HepG2 (cell line): Measurements from ENCODE around the gene CDC123. TPM values are rescaled to one million over a fixed set of nuclear protein-coding genes. Genes with fewer than 3 reads are reported as not detected.

Experiments used
- CBFB ChIP-seq: sonication (generic); formaldehyde crosslinking; IDR thresholded peaks from 2 replicates; pipeline ENCODE4 v1.4.0; 2020; ENCODE audit warnings: missing genetic modification reagents
- CBX2 ChIP-seq, 2 experiments: fragments of 200-600 bp in 1 of 2; sonication (generic); formaldehyde crosslinking in 1 of 2; IDR thresholded peaks; 2 replicates each; pipeline versions ENCODE4 v1.7.0 to v1.8.1; 2018 to 2022; ENCODE audit warnings: low read depth in 2 of 2, low read length in 1 of 2, mild to moderate bottlenecking in 1 of 2, missing genetic modification reagents in 1 of 2
- CEBPB ChIP-seq: IDR thresholded peaks from 2 replicates; pipeline ENCODE4 v1.6.1; 2011; ENCODE audit warnings: low read depth, low read length, improper control_type of control experiment, borderline replicate concordance
- HMG20A ChIP-seq: IDR thresholded peaks from 2 replicates; pipeline ENCODE4 v1.6.1; 2016; ENCODE audit warnings: borderline replicate concordance
- HNF4G ChIP-seq, 2 experiments: sonication (generic) in 1 of 2; formaldehyde crosslinking in 1 of 2; IDR thresholded peaks; 2 replicates each; pipeline versions ENCODE4 v1.4.0 to v1.6.1; 2011 to 2020; ENCODE audit warnings: borderline replicate concordance in 2 of 2, low read depth in 2 of 2, mild to moderate bottlenecking in 2 of 2, low read length in 1 of 2, missing genetic modification reagents in 1 of 2, moderate library complexity in 1 of 2
- JDP2 ChIP-seq: sonication (generic); formaldehyde crosslinking; IDR thresholded peaks from 2 replicates; pipeline ENCODE4 v1.8.1; 2022; ENCODE audit warnings: missing genetic modification reagents, borderline replicate concordance
- JUN ChIP-seq: sonication (generic); formaldehyde crosslinking; IDR thresholded peaks from 2 replicates; pipeline ENCODE4 v1.4.0; 2020; ENCODE audit warnings: mild to moderate bottlenecking, missing genetic modification reagents
- LCORL ChIP-seq, 2 experiments: fragments of 450-650 bp in 1 of 2; sonication (generic) in 1 of 2; formaldehyde crosslinking in 1 of 2; IDR thresholded peaks; 2 replicates each; pipeline versions ENCODE4 v1.5.0 to v1.6.1; 2017 to 2020; ENCODE audit warnings: antibody characterized with exemption in 1 of 2, missing genetic modification reagents in 1 of 2
- MATR3 ChIP-seq: sonication (generic); formaldehyde crosslinking; IDR thresholded peaks from 2 replicates; pipeline ENCODE4 v1.4.0; 2020; ENCODE audit warnings: missing genetic modification reagents
- SIN3B ChIP-seq: fragments of 150-350 bp; IDR thresholded peaks from 2 replicates; pipeline ENCODE4 v1.6.1; 2014; ENCODE audit warnings: low read length
- SKI ChIP-seq: fragments of 450-650 bp; IDR thresholded peaks from one replicate; pipeline ENCODE4 v1.6.1; 2018; ENCODE audit warnings: mild to moderate bottlenecking; ENCODE audit not compliant: partially characterized antibody
- THAP11 ChIP-seq: IDR thresholded peaks from 2 replicates; pipeline ENCODE4 v1.6.1; 2016; ENCODE audit warnings: missing biosample characterization, missing genetic modification reagents
- XRCC5 ChIP-seq: fragments of 200-400 bp; formaldehyde crosslinking; optimal IDR thresholded peaks from 2 replicates; pipeline ENCODE3; 2017; ENCODE audit warnings: mild to moderate bottlenecking, low read length
- ZBTB25 ChIP-seq: IDR thresholded peaks from 2 replicates; pipeline ENCODE4 v1.6.1; 2018; ENCODE audit warnings: missing genetic modification reagents
- ZBTB7B ChIP-seq: sonication (generic); formaldehyde crosslinking; IDR thresholded peaks from 2 replicates; pipeline ENCODE4 v1.4.0; 2020; ENCODE audit warnings: missing genetic modification reagents
- ZNF18 ChIP-seq: sonication (generic); formaldehyde crosslinking; IDR thresholded peaks from 2 replicates; pipeline ENCODE4 v1.8.0; 2022; ENCODE audit warnings: mild to moderate bottlenecking, missing genetic modification reagents; ENCODE audit not compliant: insufficient replicate concordance
- ZNF280B ChIP-seq: sonication (generic); formaldehyde crosslinking; IDR thresholded peaks from 2 replicates; pipeline ENCODE4 v1.5.0; 2020; ENCODE audit warnings: missing genetic modification reagents, mild to moderate bottlenecking, borderline replicate concordance
- ZNF441 ChIP-seq: sonication (generic); formaldehyde crosslinking; IDR thresholded peaks from 2 replicates; pipeline ENCODE4 v1.7.0; 2021; ENCODE audit warnings: missing genetic modification reagents, borderline replicate concordance
- ZNF777 ChIP-seq: sonication (generic); formaldehyde crosslinking; IDR thresholded peaks from 2 replicates; pipeline ENCODE4 v1.4.0; 2020; ENCODE audit warnings: missing genetic modification reagents
- polyA plus RNA-seq, 8 experiments: library from polyadenylated mRNA; depleted of rRNA in 3 of 8; stranded (reverse) in 7 of 8; unstranded in 1 of 8; fragments of >200 nt; fragmentation: Illumina TruSeq in 4 of 8; extraction: Trizol in 4 of 8; gene quantifications; 2 replicates each; pipeline versions ENCODE4 v1.2.1 to v1.2.3, GENCODE V29; 2011 to 2016; ENCODE audit warnings: low read depth in 4 of 8, missing spikeins in 1 of 8, mixed read lengths in 1 of 8; ENCODE audit not compliant: insufficient read depth in 1 of 8
- total RNA-seq, 5 experiments: library from RNA; depleted of rRNA; stranded (reverse); fragments of >200 nt; fragmentation: Illumina TruSeq; extraction: Trizol; gene quantifications; 2 replicates each; pipeline ENCODE4 v1.2.3, GENCODE V29; 2016; ENCODE audit warnings: low read depth in 1 of 5

Gene CDC123
- total and polyA plus RNA-seq, 2 of the 13 experiments (the other 11 are each of a cell fraction or from before 2014, with no cell fraction given) = 63.3 to 153 TPM

- TF ChIP-seq ZNF280B (CRISPR knock-in tag) = no peak
- no peak for TF ChIP-seq JUN
- TF ChIP-seq CEBPB = peak; percentile 26; the same call in 1 of the 2 replicates
- TF ChIP-seq JDP2 = no peak
- TF ChIP-seq SKI = peak; percentile 75
- TF ChIP-seq ZNF777 = no peak
- TF ChIP-seq LCORL (IDR thresholded peaks at IDR 0.05) = no peak
- TF ChIP-seq LCORL (CRISPR knock-in tag; IDR thresholded peaks at IDR 0.05) = peak; percentile 42; the same call in 1 of the 2 replicates
- no peak for TF ChIP-seq XRCC5
- TF ChIP-seq SIN3B = no peak
- TF ChIP-seq THAP11 (CRISPR knock-in tag) = 0 out of 2 replicates have a peak, but pooled peaks have one; percentile 15
- TF ChIP-seq HNF4G (IDR thresholded peaks at IDR 0.05; ENCODE audit: borderline replicate concordance, low read depth, low read length) = no peak
- TF ChIP-seq HNF4G (CRISPR knock-in tag; IDR thresholded peaks at IDR 0.05; ENCODE audit: borderline replicate concordance, low read depth) = no peak
- TF ChIP-seq MATR3 (CRISPR knock-in tag) = no peak
- 0 out of 2 replicates have a peak, but pooled peaks have one; percentile 35 for TF ChIP-seq ZBTB7B (CRISPR knock-in tag)
- TF ChIP-seq ZNF18 (CRISPR knock-in tag) = peak; percentile 59
- no peak for TF ChIP-seq ZBTB25
- peak; percentile 85; the same call in 1 of the 2 replicates for TF ChIP-seq HMG20A (CRISPR knock-in tag)
- no peak for TF ChIP-seq CBX2 (IDR thresholded peaks at IDR 0.05; ENCODE audit: low read depth, low read length)
- no peak for TF ChIP-seq CBX2 (CRISPR knock-in tag; IDR thresholded peaks at IDR 0.05; ENCODE audit: low read depth)
- peak; percentile 83; the same call in 1 of the 2 replicates for TF ChIP-seq CBFB
- no peak for TF ChIP-seq ZNF441
Observed at GRCh38 chr10:12262278-12262981, 66.4 kb downstream of the CDC123 start (continued).
